IMR-90 (cell line): ENCODE results near the gene ITGA3. TPM values are rescaled to one million over a fixed set of nuclear protein-coding genes. Genes with fewer than 3 reads are reported as not detected.

Source experiments
- ATAC-seq: fragments of 200-7000 bp; cut with Tn5 transposase; 2 replicates; pipeline ENCODE4 v1.9.1; 2020; ENCODE audit warnings: low read depth, mild to moderate bottlenecking, moderate library complexity
- BruUV-seq: library from RNA; stranded (reverse); fragments of 400-500 nt; replicated peaks from 2 replicates; lab custom pipeline; 2021; lab: Mats Ljungman, UMichigan
- CTCF ChIA-PET: fragments of 300-600 bp; formaldehyde crosslinking; extraction: SDS; loops from one replicate; lab custom pipeline; 2021; ENCODE audit warnings: antibody characterized with exemption; lab: Yijun Ruan, JAX
- POLR2A ChIA-PET: fragments of 300-600 bp; sonication (Branson Sonifier 250); formaldehyde crosslinking; loops from one replicate; lab custom pipeline; 2022; ENCODE audit warnings: antibody characterized with exemption; ENCODE audit not compliant: unreplicated experiment; lab: Charles Lee
- DNase-seq: peaks from one replicate; pipeline ENCODE4 v3.0.0; 2013
- H2AFZ ChIP-seq: replicated peaks from 2 replicates; pipeline ENCODE3; 2013; ENCODE audit warnings: low read length, mild to moderate bottlenecking; ENCODE audit not compliant: poor library complexity
- H2AK5ac ChIP-seq: 2 replicates; pipeline ENCODE4 v1.6.1; 2013; ENCODE audit warnings: low read depth, low read length, inconsistent platforms
- H2AK9ac ChIP-seq: replicated peaks from 2 replicates; pipeline ENCODE3; 2013; ENCODE audit warnings: mild to moderate bottlenecking, low read depth, low read length, moderate library complexity; ENCODE audit not compliant: poor library complexity
- H2BK120ac ChIP-seq: 2 replicates; pipeline ENCODE4 v1.6.1; 2013; ENCODE audit warnings: low read depth, low read length, inconsistent platforms
- H2BK15ac ChIP-seq: 3 replicates; pipeline ENCODE4 v1.6.1; 2013; ENCODE audit warnings: low read depth, low read length, inconsistent platforms
- H2BK20ac ChIP-seq: 2 replicates; pipeline ENCODE4 v1.6.1; 2013; ENCODE audit warnings: low read depth, mild to moderate bottlenecking, inconsistent platforms, low read length, moderate library complexity
- H2BK5ac ChIP-seq: 2 replicates; pipeline ENCODE4 v1.6.1; 2013; ENCODE audit warnings: mild to moderate bottlenecking, low read depth, low read length, inconsistent platforms; ENCODE audit not compliant: poor library complexity, severe bottlenecking
- H3K14ac ChIP-seq: replicated peaks from 2 replicates; pipeline ENCODE4 v1.6.1; 2013; ENCODE audit warnings: low read depth, low read length, inconsistent platforms
- H3K18ac ChIP-seq: 2 replicates; pipeline ENCODE4 v1.6.1; 2013; ENCODE audit warnings: low read depth, low read length, control low read depth
- H3K23ac ChIP-seq: 2 replicates; pipeline ENCODE4 v1.6.1; 2013; ENCODE audit warnings: low read depth, low read length, inconsistent platforms
- H3K27ac ChIP-seq: 2 replicates; pipeline ENCODE4 v1.5.1; 2013; ENCODE audit warnings: mild to moderate bottlenecking, control low read depth, low read length; ENCODE audit not compliant: insufficient read depth
- H3K27me3 ChIP-seq: 2 replicates; pipeline ENCODE4 v1.6.1; 2013; ENCODE audit warnings: low read length; ENCODE audit not compliant: control insufficient read depth, insufficient read depth
- H3K36me3 ChIP-seq: 2 replicates; pipeline ENCODE4 v1.6.1; 2013; ENCODE audit warnings: low read length, mixed read lengths; ENCODE audit not compliant: control insufficient read depth, insufficient read depth
- H3K4ac ChIP-seq: 2 replicates; pipeline ENCODE4 v1.6.1; 2013; ENCODE audit warnings: low read depth, low read length, inconsistent platforms
- H3K4me1 ChIP-seq: 2 replicates; pipeline ENCODE4 v1.6.1; 2013; ENCODE audit warnings: low read length, mixed read lengths; ENCODE audit not compliant: control insufficient read depth, insufficient read depth
- H3K4me2 ChIP-seq: 2 replicates; pipeline ENCODE4 v1.6.1; 2013; ENCODE audit warnings: low read depth, mild to moderate bottlenecking, control low read depth, low read length, moderate library complexity
- H3K4me3 ChIP-seq: 2 replicates; pipeline ENCODE4 v1.5.1; 2013; ENCODE audit warnings: low read depth, mild to moderate bottlenecking, control low read depth, low read length, moderate library complexity; ENCODE audit not compliant: insufficient read depth
- H3K56ac ChIP-seq: 2 replicates; pipeline ENCODE4 v1.6.1; 2013; ENCODE audit warnings: low read length, inconsistent platforms; ENCODE audit not compliant: insufficient read depth; ENCODE audit errors: extremely low read depth
- H3K79me1 ChIP-seq, 2 experiments: 2 replicates each; pipeline ENCODE4 v1.6.1; 2013; ENCODE audit warnings: low read length in 2 of 2, inconsistent platforms in 1 of 2, low read depth in 1 of 2
- H3K9ac ChIP-seq: 2 replicates; pipeline ENCODE4 v1.6.1; 2013; ENCODE audit warnings: low read depth, low read length, control low read depth
- H3K9me1 ChIP-seq: 2 replicates; pipeline ENCODE4 v1.6.1; 2013; ENCODE audit warnings: low read length, inconsistent platforms; ENCODE audit not compliant: insufficient read depth
- H3K9me3 ChIP-seq: 2 replicates; pipeline ENCODE4 v1.6.1; 2013; ENCODE audit warnings: low read length; ENCODE audit not compliant: control insufficient read depth, insufficient read depth
- H4K20me1 ChIP-seq: 2 replicates; pipeline ENCODE4 v1.6.1; 2013; ENCODE audit warnings: low read length, inconsistent platforms; ENCODE audit not compliant: insufficient read depth
- H4K5ac ChIP-seq: 2 replicates; pipeline ENCODE4 v1.6.1; 2013; ENCODE audit warnings: mild to moderate bottlenecking, low read depth, low read length, control low read depth
- H4K8ac ChIP-seq, 2 experiments: 2 replicates each; pipeline ENCODE4 v1.6.1; 2013; ENCODE audit warnings: low read depth in 2 of 2, low read length in 2 of 2, control low read depth in 1 of 2, inconsistent platforms in 1 of 2
- H4K91ac ChIP-seq: 2 replicates; pipeline ENCODE4 v1.6.1; 2013; ENCODE audit warnings: low read depth, low read length, inconsistent platforms; ENCODE audit not compliant: insufficient read depth
- FOS ChIP-seq: fragments of 150-350 bp; IDR thresholded peaks from 2 replicates; pipeline ENCODE4 v1.6.1; 2016; ENCODE audit warnings: low read depth, low read length
- USF2 ChIP-seq: fragments of 150-350 bp; IDR thresholded peaks from 2 replicates; pipeline ENCODE4 v1.6.1; 2017; ENCODE audit warnings: mild to moderate bottlenecking, antibody characterized with exemption, low read length, low read depth
- WGBS, 2 experiments: methylation state at CpG; one replicate each; pipeline versions ENCODE4 v1.1.5 to v1.1.7; 2013; ENCODE audit warnings: missing lambda C conversion rate in 2 of 2; ENCODE audit not compliant: insufficient read length in 1 of 2; ENCODE audit errors: extremely low coverage in 2 of 2; 5-methylcytosine and 5-hydroxymethylcytosine counted together
- dilution Hi-C: fragments of 300-500 bp; cut with HindIII; formaldehyde crosslinking; loops from one replicate; pipeline ENCODE4 v1.14.3; 2018; ENCODE audit warnings: low sequenced_read_pairs; ENCODE audit not compliant: unreplicated experiment
- in situ Hi-C: fragments of 300-500 bp; cut with MboI; formaldehyde crosslinking; loops from 3 replicates; pipeline ENCODE4 v1.14.3; 2019; ENCODE audit warnings: low sequenced_read_pairs, inconsistent platforms, mixed read lengths
- intact Hi-C: fragments of 100-400 bp; cut with micrococcal nuclease; formaldehyde crosslinking; loops from 2 replicates; pipeline ENCODE4 v1.10.0; 2022
- polyA plus RNA-seq, 3 experiments: library from polyadenylated mRNA; depleted of rRNA; stranded (reverse); fragments of >200 nt; gene quantifications; 2 replicates each; pipeline ENCODE4 v1.2.3, GENCODE V29; 2012; ENCODE audit warnings: low replicate concordance in 1 of 3
- total RNA-seq: library from RNA; depleted of rRNA; stranded (reverse); fragments of >200 nt; gene quantifications from 2 replicates; pipeline ENCODE4 v1.2.3, GENCODE V29; 2012

Gene ITGA3
- total and polyA plus RNA-seq, 2 of the 4 experiments (the other 2 are of a cell fraction) = 78.0 to 202 TPM

GRCh38 chr17:50027881-50028735 lies 27.8 kb upstream of the ITGA3 start:
- in situ Hi-C loops = loop anchor here (5.0 kb wide), 1 partner anchor 59 kb away; no protein-coding TSS in a partner anchor
- H3K14ac ChIP-seq = peak overlapping the region; percentile 86
- peak overlapping the region; percentile 35; the same call in 1 of the 2 replicates for H3K56ac ChIP-seq
- peak overlapping the region; percentile 95 for H2BK20ac ChIP-seq
- peak overlapping the region; percentile 15; the same call in 1 of the 2 replicates for H3K4me2 ChIP-seq
- H3K36me3 ChIP-seq = no peaks in the 10 kb centered on the region
- peak overlapping the region; percentile 67; the same call in 1 of the 2 replicates for H3K27ac ChIP-seq
- no peaks in the 10 kb centered on the region for H3K27me3 ChIP-seq
- no peaks in the 10 kb centered on the region; the same call in 1 of the 2 replicates for H4K20me1 ChIP-seq
- H3K9me3 ChIP-seq = no peaks in the 10 kb centered on the region
- peak overlapping the region; percentile 77 for H3K18ac ChIP-seq
- peaks cover 18% of the 10 kb centered on the region for H3K4me1 ChIP-seq
- no peak overlapping the region for H3K4me3 ChIP-seq
- peak overlapping the region; percentile 67 for H2BK5ac ChIP-seq
- H2BK15ac ChIP-seq = peak overlapping the region; percentile 100; the same call in 2 of the 3 replicates
- H3K23ac ChIP-seq = peak overlapping the region; percentile 67; the same call in 1 of the 2 replicates
- TF ChIP-seq USF2 = 0 out of 2 replicates have a peak, but pooled peaks have one; percentile 21
- no peak for TF ChIP-seq FOS
- H4K5ac ChIP-seq = peak overlapping the region; percentile 82
- ATAC-seq = peak; percentile 18
- peak overlapping the region; percentile 97 for H2AK5ac ChIP-seq
- H2BK120ac ChIP-seq = peak overlapping the region; percentile 97
- H3K9ac ChIP-seq = no peak overlapping the region; the same call in 1 of the 2 replicates
- BruUV-seq = no TSS peak
- peak overlapping the region; percentile 91 for H2AFZ ChIP-seq
- POLR2A ChIA-PET = interaction anchor here (1.4 to 1.7 kb wide), 2 partner anchors 29 to 66 kb away, joined by 4 to 5 read pairs; no protein-coding TSS in a partner anchor
- peak overlapping the region; percentile 76 to 90 for H4K8ac ChIP-seq
- intact Hi-C loops = loop anchor here (1.0 to 2.0 kb wide), 4 partner anchors 27 to 67 kb away; partner anchors contain the start of gene PDK2
- H3K79me1 ChIP-seq = peaks cover 0 to 5% of the 10 kb centered on the region in 2 experiments; a peak in 1 of 4 replicates
- peak overlapping the region; percentile 97 for H4K91ac ChIP-seq
- peak overlapping the region; percentile 98 for H3K4ac ChIP-seq
- H2AK9ac ChIP-seq = peak overlapping the region; percentile 95
- dilution Hi-C loops = no loop called here
- WGBS, 2 experiments = 53% methylated on average over 3 of the region's 20 CpGs; no CpG with 5 or more reads in 1 of the 2 experiments
- CTCF ChIA-PET = interaction anchor here (0.9 to 1.8 kb wide), 4 partner anchors 26 to 66 kb away, joined by 3 to 9 read pairs (median 4); no protein-coding TSS in a partner anchor
- H3K9me1 ChIP-seq = peaks cover 15% of the 10 kb centered on the region
- peak; percentile 30 for DNase-seq
